Transverse colon (tissue), 4 donors: ENCODE results near the gene KRTAP23-1. TPM values are rescaled to one million over a fixed set of nuclear protein-coding genes. Genes with fewer than 3 reads are reported as not detected.

Experiments used
- DNase-seq: peaks from one replicate; pipeline ENCODE4 v3.0.0-alpha.2; 2019
- H3K27ac ChIP-seq, 4 donors: fragments of 200-600 bp; sonication (generic); 2 replicates each; pipeline ENCODE4 v1.5.1; 2016 to 2018; ENCODE audit warnings: inconsistent platforms in 4 of 4
- H3K27me3 ChIP-seq: fragments of 200-600 bp; sonication (generic); 2 replicates; pipeline ENCODE4 v1.5.1; 2017; ENCODE audit warnings: inconsistent platforms
- H3K36me3 ChIP-seq, 4 donors: fragments of 200-600 bp; sonication (generic); 2 replicates each; pipeline ENCODE4 v1.5.1; 2017 to 2019; ENCODE audit warnings: inconsistent platforms in 4 of 4
- H3K4me1 ChIP-seq, 4 donors: fragments of 200-600 bp; sonication (generic); 2 replicates each; pipeline ENCODE4 v1.5.1; 2017 to 2020; ENCODE audit warnings: inconsistent platforms in 4 of 4
- H3K4me3 ChIP-seq, 4 donors: fragments of 200-600 bp; sonication (generic); 1 replicate in 1 of 4; 2 replicates in 3 of 4; pipeline versions ENCODE4 v1.5.1 to v1.6.1; 2017 to 2019; ENCODE audit warnings: inconsistent platforms in 4 of 4
- H3K9me3 ChIP-seq, 2 donors: fragments of 200-600 bp; sonication (generic); 2 replicates each; pipeline ENCODE4 v1.5.1; 2017 to 2019; ENCODE audit warnings: inconsistent platforms in 2 of 2
- CTCF ChIP-seq, 5 experiments: fragments of 200-600 bp in 3 of 5; fragments of 450-650 bp in 2 of 5; sonication (generic) in 3 of 5; IDR thresholded peaks; 1 replicate in 2 of 5; 2 replicates in 3 of 5; pipeline ENCODE4 v1.5.1; 2016 to 2017; ENCODE audit warnings: antibody characterized with exemption in 5 of 5, inconsistent platforms in 3 of 5, mild to moderate bottlenecking in 2 of 5, moderate library complexity in 1 of 5
- EP300 ChIP-seq: sonication (generic); formaldehyde crosslinking; IDR thresholded peaks from one replicate; pipeline ENCODE4 v1.6.1; 2017; ENCODE audit warnings: antibody characterized with exemption, low read depth
- POLR2A ChIP-seq: fragments of 450-650 bp; IDR thresholded peaks from one replicate; pipeline ENCODE4 v1.6.1; 2016; ENCODE audit warnings: antibody characterized with exemption, mild to moderate bottlenecking, moderate library complexity
- POLR2AphosphoS5 ChIP-seq, 3 donors: sonication (generic); formaldehyde crosslinking; IDR thresholded peaks; one replicate each; pipeline ENCODE4 v1.6.1; 2016; ENCODE audit warnings: antibody characterized with exemption in 3 of 3
- WGBS, 2 donors: methylation state at CpG; one replicate each; pipeline ENCODE4 v1.1.5; 2018; ENCODE audit warnings: low coverage in 1 of 2; 5-methylcytosine and 5-hydroxymethylcytosine counted together
- in situ Hi-C, 4 donors: fragments of 200-750 bp; cut with MboI; loops; one replicate each; pipeline versions ENCODE4 v1.15.0 to v1.15.1; 2017; ENCODE audit warnings: low sequenced_read_pairs in 3 of 4, low pct_ligation_motif_present in 1 of 4, low pct_unique_long_range_greater_than_20kb in 1 of 4
- intact Hi-C: fragments of 100-400 bp; cut with DNase I; formaldehyde crosslinking; loops from one replicate; pipeline ENCODE4 v1.15.1; 2023; ENCODE audit warnings: low total_unique reads
- total RNA-seq, 4 donors: library from RNA; depleted of rRNA; stranded (reverse); fragments of >200 nt; gene quantifications; one replicate each; pipeline ENCODE4 v1.1.0, GENCODE V29; 2016

Gene KRTAP23-1
- not detected for total RNA-seq

- Histone ChIP-seq H3K4me1 (no peaks in the 10 kb centered on the region), H3K36me3 (no peaks in the 10 kb centered on the region), H3K4me3 (no peak within 1 kb of the TSS), H3K27ac (no peak within 1 kb of the TSS), H3K9me3 (no peaks in the 10 kb centered on the region), H3K27me3 (no peaks in the 10 kb centered on the region)
- TF ChIP-seq POLR2AphosphoS5 (IDR thresholded peaks at IDR 0.05) (no peak), EP300 (no peak), POLR2A (no peak), CTCF (IDR thresholded peaks at IDR 0.05) (no peak)
- 87% methylated on average over 4 of the region's 4 CpGs; no CpG with 5 or more reads in 1 of the 2 donors for WGBS, 2 donors
- DNase-seq: no peak
- intact Hi-C loops: no loop called here
- in situ Hi-C loops: loop anchor here in 2 of 4 donors (25.0 kb wide), 2 partner anchors 111 to 739 kb away; no protein-coding TSS in a partner anchor
These were observed at the start of gene KRTAP23-1 for GRCh38 chr21:30348506-30348905. KRTAP23-1 (minus strand) TSS chr21:30348606; CDS start chr21:30348606, 0 bp downstream.

GRCh38 chr21:30395731-30396130, 47.3 kb upstream of the KRTAP23-1 start, which contains the start of gene KRTAP13-1:
KRTAP13-1 (plus strand) TSS chr21:30396031; CDS start chr21:30396087, 56 bp downstream.
- Histone ChIP-seq H3K36me3 (no peaks in the 10 kb centered on the region), H3K27ac (no peak within 1 kb of the TSS), H3K27me3 (no peaks in the 10 kb centered on the region), H3K4me3 (no peak within 1 kb of the TSS), H3K4me1 (no peaks in the 10 kb centered on the region), H3K9me3 (no peaks in the 10 kb centered on the region)
- TF ChIP-seq EP300: no peak
- no peak for TF ChIP-seq CTCF (IDR thresholded peaks at IDR 0.05)
- TF ChIP-seq POLR2AphosphoS5 (IDR thresholded peaks at IDR 0.05): no peak
- TF ChIP-seq POLR2A: no peak
- intact Hi-C loops (no loop called here), in situ Hi-C loops (no loop called here)
- WGBS, 2 donors: 75 to 83% methylated on average over 3 to 4 of the region's 4 CpGs
- no peak for DNase-seq

- no peak for DNase-seq
- no peaks in the 10 kb centered on the region for H3K36me3 ChIP-seq
- intact Hi-C loops: no loop called here
- H3K4me3 ChIP-seq: no peak overlapping the region
- 47 to 65% methylated on average over 2 of the region's 2 CpGs for WGBS, 2 donors
- in situ Hi-C loops: no loop called here
- no peaks in the 10 kb centered on the region for H3K9me3 ChIP-seq
- TF ChIP-seq CTCF (IDR thresholded peaks at IDR 0.05): no peak
- TF ChIP-seq POLR2A: no peak
- H3K4me1 ChIP-seq: no peaks in the 10 kb centered on the region
- H3K27me3 ChIP-seq: no peaks in the 10 kb centered on the region
- H3K27ac ChIP-seq: no peak overlapping the region
These were observed 43.2 kb upstream of the KRTAP23-1 start for GRCh38 chr21:30391492-30392025.

GRCh38 chr21:30382201-30382600, 33.8 kb upstream of the KRTAP23-1 start:
- H3K4me3 ChIP-seq: no peak overlapping the region
- H3K36me3 ChIP-seq: no peaks in the 10 kb centered on the region
- no peak overlapping the region for H3K27ac ChIP-seq
- intact Hi-C loops: no loop called here
- H3K4me1 ChIP-seq: no peaks in the 10 kb centered on the region
- H3K9me3 ChIP-seq: no peaks in the 10 kb centered on the region
- no peaks in the 10 kb centered on the region for H3K27me3 ChIP-seq
- DNase-seq: no peak
- in situ Hi-C loops: no loop called here
- no peak for TF ChIP-seq CTCF (IDR thresholded peaks at IDR 0.05)
- TF ChIP-seq POLR2A: no peak
- TF ChIP-seq POLR2AphosphoS5 (IDR thresholded peaks at IDR 0.05): no peak
- TF ChIP-seq EP300: no peak
- WGBS, 2 donors: 40 to 69% methylated on average over 1 of the region's 1 CpG
